Effector memory CD8-positive, alpha-beta T cell (primary cell): Measurements from ENCODE around the gene GPSM1.

Experiments
- ATAC-seq: fragments of 150-1000 bp; cut with Tn5 transposase; replicated peaks from 2 replicates; pipeline ENCODE4 v1.10.0; 2021; ENCODE audit warnings: mild to moderate bottlenecking, moderate library complexity
- DNase-seq, 3 experiments: peaks; one replicate each; pipeline ENCODE4 v3.0.0; 2021
- H3K27ac Mint-ChIP-seq, 2 donors: one replicate each; pipeline ENCODE4 v1.8.0; 2022; ENCODE audit warnings: mild to moderate bottlenecking in 2 of 2, mixed read lengths in 2 of 2, moderate library complexity in 2 of 2
- H3K27me3 Mint-ChIP-seq, 2 donors: one replicate each; pipeline ENCODE4 v1.8.0; 2022; ENCODE audit warnings: mixed read lengths in 2 of 2
- H3K36me3 Mint-ChIP-seq: one replicate; pipeline ENCODE4 v1.8.0; 2022; ENCODE audit warnings: mild to moderate bottlenecking, moderate library complexity, mixed read lengths; ENCODE audit not compliant: insufficient read depth
- H3K4me1 Mint-ChIP-seq, 2 donors: one replicate each; pipeline ENCODE4 v1.8.0; 2022; ENCODE audit warnings: low read depth in 2 of 2, mixed read lengths in 2 of 2
- H3K4me3 Mint-ChIP-seq, 2 donors: one replicate each; pipeline ENCODE4 v1.8.0; 2022; ENCODE audit warnings: mild to moderate bottlenecking in 2 of 2, mixed read lengths in 2 of 2, moderate library complexity in 2 of 2
- H3K9me3 Mint-ChIP-seq, 2 donors: one replicate each; pipeline ENCODE4 v1.8.0; 2022; ENCODE audit warnings: mixed read lengths in 2 of 2

The GPSM1 gene

GRCh38 chr9:136304456-136304855 lies 22.9 kb upstream of the GPSM1 start:
- no peak for ATAC-seq
- Mint-ChIP-seq H3K4me3 (no peak overlapping the region), H3K36me3 (peaks cover 3% of the 10 kb centered on the region), H3K27me3 (peaks cover 0 to 4% of the 10 kb centered on the region in 2 donors), H3K9me3 (no peaks in the 10 kb centered on the region), H3K27ac (no peak overlapping the region), H3K4me1 (peaks cover 3 to 4% of the 10 kb centered on the region in 2 donors)
- no peak for DNase-seq

GRCh38 chr9:136304981-136305380 lies 22.4 kb upstream of the GPSM1 start:
- no peak overlapping the region for H3K27ac Mint-ChIP-seq
- no peaks in the 10 kb centered on the region for H3K9me3 Mint-ChIP-seq
- H3K27me3 Mint-ChIP-seq: peaks cover 0 to 4% of the 10 kb centered on the region in 2 donors
- H3K4me1 Mint-ChIP-seq: peaks cover 3 to 4% of the 10 kb centered on the region in 2 donors
- DNase-seq (no peak), ATAC-seq (no peak)
- no peak overlapping the region for H3K4me3 Mint-ChIP-seq
- no peaks in the 10 kb centered on the region for H3K36me3 Mint-ChIP-seq

GRCh38 chr9:136305804-136306203 lies 21.5 kb upstream of the GPSM1 start:
- H3K36me3 Mint-ChIP-seq: no peaks in the 10 kb centered on the region
- peaks cover 0 to 4% of the 10 kb centered on the region in 2 donors for H3K27me3 Mint-ChIP-seq
- no peak for DNase-seq
- no peak overlapping the region for H3K27ac Mint-ChIP-seq
- no peaks in the 10 kb centered on the region for H3K9me3 Mint-ChIP-seq
- no peak for ATAC-seq
- H3K4me3 Mint-ChIP-seq: no peak overlapping the region
- H3K4me1 Mint-ChIP-seq: peaks cover 3 to 4% of the 10 kb centered on the region in 2 donors

GRCh38 chr9:136306211-136307208 lies 20.8 kb upstream of the GPSM1 start:
- H3K27ac Mint-ChIP-seq: no peak overlapping the region
- H3K4me3 Mint-ChIP-seq: no peak overlapping the region
- no peaks in the 10 kb centered on the region for H3K27me3 Mint-ChIP-seq

GRCh38 chr9:136307215-136307750 lies 20.1 kb upstream of the GPSM1 start:
- H3K4me1 Mint-ChIP-seq: peaks cover 3 to 4% of the 10 kb centered on the region in 2 donors
- ATAC-seq (no peak), DNase-seq (no peak)
- H3K36me3 Mint-ChIP-seq: no peaks in the 10 kb centered on the region
- H3K27me3 Mint-ChIP-seq: no peaks in the 10 kb centered on the region
- H3K27ac Mint-ChIP-seq: no peak overlapping the region
- H3K9me3 Mint-ChIP-seq: no peaks in the 10 kb centered on the region
- H3K4me3 Mint-ChIP-seq: no peak overlapping the region

More at GRCh38 chr9:136306211-136307208, 20.8 kb upstream of the GPSM1 start:
- Mint-ChIP-seq H3K4me1 (peaks cover 3 to 4% of the 10 kb centered on the region in 2 donors), H3K9me3 (no peaks in the 10 kb centered on the region), H3K36me3 (no peaks in the 10 kb centered on the region)
- DNase-seq: no peak
- ATAC-seq: peak; percentile 31

- H3K4me3 Mint-ChIP-seq: no peak overlapping the region
- no peaks in the 10 kb centered on the region for H3K27me3 Mint-ChIP-seq
- no peaks in the 10 kb centered on the region for H3K9me3 Mint-ChIP-seq
- ATAC-seq (no peak), DNase-seq (no peak)
- no peak overlapping the region for H3K27ac Mint-ChIP-seq
- peaks cover 3 to 4% of the 10 kb centered on the region in 2 donors for H3K4me1 Mint-ChIP-seq
- no peaks in the 10 kb centered on the region for H3K36me3 Mint-ChIP-seq
Measured at GRCh38 chr9:136308006-136308701, 19.2 kb upstream of the GPSM1 start.

GRCh38 chr9:136308702-136309053 lies 18.7 kb upstream of the GPSM1 start:
- no peaks in the 10 kb centered on the region for H3K9me3 Mint-ChIP-seq
- no peak for ATAC-seq
- no peaks in the 10 kb centered on the region for H3K36me3 Mint-ChIP-seq
- no peak for DNase-seq
- H3K27me3 Mint-ChIP-seq: no peaks in the 10 kb centered on the region
- no peak overlapping the region for H3K4me3 Mint-ChIP-seq
- peaks cover 3 to 4% of the 10 kb centered on the region in 2 donors for H3K4me1 Mint-ChIP-seq
- H3K27ac Mint-ChIP-seq: no peak overlapping the region

GRCh38 chr9:136309101-136309801 lies 18.1 kb upstream of the GPSM1 start:
- Mint-ChIP-seq H3K27ac (no peak overlapping the region), H3K27me3 (no peaks in the 10 kb centered on the region), H3K36me3 (no peaks in the 10 kb centered on the region), H3K9me3 (no peaks in the 10 kb centered on the region), H3K4me1 (peaks cover 3 to 4% of the 10 kb centered on the region in 2 donors), H3K4me3 (no peak overlapping the region)
- DNase-seq (no peak), ATAC-seq (peak; percentile 39)

GRCh38 chr9:136309806-136310220 lies 17.5 kb upstream of the GPSM1 start:
- H3K27ac Mint-ChIP-seq: no peak overlapping the region
- DNase-seq (no peak), ATAC-seq (no peak)
- no peak overlapping the region for H3K4me3 Mint-ChIP-seq
- peaks cover 3 to 4% of the 10 kb centered on the region in 2 donors for H3K4me1 Mint-ChIP-seq
- peaks cover 3 to 4% of the 10 kb centered on the region in 2 donors for H3K9me3 Mint-ChIP-seq
- peaks cover 3% of the 10 kb centered on the region for H3K36me3 Mint-ChIP-seq
- H3K27me3 Mint-ChIP-seq: no peaks in the 10 kb centered on the region

GRCh38 chr9:136310273-136311030 lies 16.9 kb upstream of the GPSM1 start:
- ATAC-seq: no peak
- H3K4me3 Mint-ChIP-seq: no peak overlapping the region
- H3K9me3 Mint-ChIP-seq: peaks cover 9 to 11% of the 10 kb centered on the region in 2 donors
- H3K36me3 Mint-ChIP-seq: peaks cover 3% of the 10 kb centered on the region
- no peak overlapping the region for H3K27ac Mint-ChIP-seq
- DNase-seq: no peak
- peaks cover 8% of the 10 kb centered on the region in 2 donors for H3K4me1 Mint-ChIP-seq
- H3K27me3 Mint-ChIP-seq: no peaks in the 10 kb centered on the region

GRCh38 chr9:136311051-136312008 lies 16.0 kb upstream of the GPSM1 start:
- peaks cover 11 to 13% of the 10 kb centered on the region in 2 donors for H3K4me1 Mint-ChIP-seq
- no peak for DNase-seq
- ATAC-seq: no peak
- H3K4me3 Mint-ChIP-seq: no peak overlapping the region
- peaks cover 12% of the 10 kb centered on the region for H3K36me3 Mint-ChIP-seq
- no peaks in the 10 kb centered on the region for H3K27me3 Mint-ChIP-seq
- peaks cover 15 to 19% of the 10 kb centered on the region in 2 donors for H3K9me3 Mint-ChIP-seq
- no peak overlapping the region for H3K27ac Mint-ChIP-seq

GRCh38 chr9:136312009-136312375 lies 15.3 kb upstream of the GPSM1 start:
- Mint-ChIP-seq H3K27me3 (no peaks in the 10 kb centered on the region), H3K4me3 (no peak overlapping the region), H3K36me3 (peaks cover 19% of the 10 kb centered on the region), H3K9me3 (peaks cover 17 to 22% of the 10 kb centered on the region in 2 donors), H3K4me1 (peaks cover 16 to 19% of the 10 kb centered on the region in 2 donors), H3K27ac (no peak overlapping the region)
- DNase-seq (no peak), ATAC-seq (no peak)
